T-helper 9 cell (primary cell): ENCODE data around the gene TXNL4B.
A peak's percentile ranks its signal among the peaks of the same experiment; 100 is the strongest.

ENCODE experiments used
- DNase-seq: peaks from one replicate; pipeline ENCODE4 v3.0.0-alpha.2; 2020
- total RNA-seq, 2 donors: gene quantifications; one replicate each; lab custom pipeline; 2026; lab: John Stamatoyannopoulos, UW

Gene TXNL4B
- total RNA-seq: 7.2 to 18.8 reads per million in 2 donors

GRCh38 chr16:72093448-72094265, at the start of gene TXNL4B, which contains the start of gene DHX38:
TXNL4B (minus strand) TSS chr16:72093620; CDS start chr16:72090749, 2,871 bp downstream.
DHX38 (plus strand) TSS chr16:72093847; CDS start chr16:72096158, 2,311 bp downstream.
- peak; percentile 80 for DNase-seq

- DNase-seq: no peak
Observed at GRCh38 chr16:72142476-72142875, 49.1 kb upstream of the TXNL4B start.

GRCh38 chr16:72139908-72140307, 46.5 kb upstream of the TXNL4B start:
- no peak for DNase-seq

GRCh38 chr16:72138064-72138572, 44.7 kb upstream of the TXNL4B start:
- no peak for DNase-seq

DNA sequence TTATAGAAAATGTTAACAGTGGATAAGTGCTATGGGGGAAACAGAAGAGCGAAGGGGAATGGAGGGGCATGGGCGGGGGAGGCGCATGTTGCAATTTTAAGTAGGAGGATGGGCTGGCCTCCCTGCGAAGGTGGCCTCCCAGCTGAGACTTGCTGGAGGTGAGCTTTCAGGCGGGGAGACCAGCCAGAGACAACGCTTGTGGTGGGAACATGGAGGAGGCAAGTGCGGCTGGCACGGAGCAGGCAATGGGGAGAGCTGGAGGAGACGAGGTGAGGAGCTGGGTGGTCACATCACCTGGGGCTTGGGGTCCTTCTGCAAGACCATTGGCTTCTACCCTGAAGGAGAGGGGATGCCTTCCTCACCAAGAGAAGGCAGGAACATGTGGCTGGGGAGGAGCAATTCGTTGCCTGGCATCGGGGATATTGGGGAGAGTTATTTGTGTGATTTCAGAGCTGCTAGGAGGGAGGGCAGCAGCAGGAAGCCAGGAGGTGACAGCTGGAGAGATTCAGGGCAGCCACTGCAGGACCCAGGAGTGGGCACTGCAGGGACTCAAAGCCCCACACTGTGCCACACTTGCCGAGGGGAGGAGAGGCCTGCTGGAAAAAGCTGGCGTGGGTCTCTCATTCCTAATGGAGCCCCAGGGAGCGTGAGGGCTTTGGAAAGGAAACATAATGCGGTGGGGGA, 44.1 kb upstream of the TXNL4B start:
- no peak for DNase-seq

- DNase-seq: no peak
Observed at GRCh38 chr16:72134507-72134906, 41.1 kb upstream of the TXNL4B start.

GRCh38 chr16:72132726-72133125, 39.3 kb upstream of the TXNL4B start:
- DNase-seq: no peak

DNA sequence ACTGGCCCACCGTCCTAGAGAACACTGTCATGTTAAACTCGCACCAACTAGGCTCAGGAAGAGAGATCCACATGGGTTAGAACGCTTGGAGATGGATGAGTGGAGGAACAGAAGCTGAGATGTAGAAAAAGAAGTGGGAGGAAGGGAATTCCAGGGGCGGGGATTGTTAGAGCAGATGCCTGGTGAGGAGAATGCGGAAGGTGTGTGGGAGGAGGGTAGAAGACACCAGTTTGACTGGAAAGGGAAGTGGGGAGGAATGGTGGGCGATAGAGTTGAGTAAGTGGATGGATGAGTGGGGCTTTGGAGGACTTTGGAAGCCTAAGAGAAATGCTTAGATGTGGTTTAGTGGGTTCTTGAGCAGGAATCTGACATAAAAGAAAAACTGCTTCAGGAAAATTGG, 37.6 kb upstream of the TXNL4B start:
- DNase-seq: no peak

- no peak for DNase-seq
Observed at GRCh38 chr16:72129976-72130656, 36.7 kb upstream of the TXNL4B start.

GRCh38 chr16:72128701-72129100, 35.3 kb upstream of the TXNL4B start:
- no peak for DNase-seq

DNA sequence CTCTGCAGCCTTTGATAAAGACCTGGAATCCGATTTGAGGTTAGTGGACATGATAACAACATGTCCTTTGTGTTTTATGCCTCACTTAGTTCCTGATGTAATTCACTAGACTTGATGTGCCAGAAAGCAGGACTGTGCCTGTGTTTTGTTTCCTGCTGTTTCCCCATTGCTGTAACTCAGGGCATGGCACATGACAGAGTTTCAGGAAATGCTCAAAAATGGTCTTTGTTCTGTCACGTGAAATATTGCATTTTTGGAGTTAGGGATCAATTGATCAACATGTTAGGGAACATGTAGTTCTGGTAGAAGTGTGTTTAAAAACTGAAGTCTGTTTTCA, 33.0 kb upstream of the TXNL4B start:
- DNase-seq: no peak

DNA sequence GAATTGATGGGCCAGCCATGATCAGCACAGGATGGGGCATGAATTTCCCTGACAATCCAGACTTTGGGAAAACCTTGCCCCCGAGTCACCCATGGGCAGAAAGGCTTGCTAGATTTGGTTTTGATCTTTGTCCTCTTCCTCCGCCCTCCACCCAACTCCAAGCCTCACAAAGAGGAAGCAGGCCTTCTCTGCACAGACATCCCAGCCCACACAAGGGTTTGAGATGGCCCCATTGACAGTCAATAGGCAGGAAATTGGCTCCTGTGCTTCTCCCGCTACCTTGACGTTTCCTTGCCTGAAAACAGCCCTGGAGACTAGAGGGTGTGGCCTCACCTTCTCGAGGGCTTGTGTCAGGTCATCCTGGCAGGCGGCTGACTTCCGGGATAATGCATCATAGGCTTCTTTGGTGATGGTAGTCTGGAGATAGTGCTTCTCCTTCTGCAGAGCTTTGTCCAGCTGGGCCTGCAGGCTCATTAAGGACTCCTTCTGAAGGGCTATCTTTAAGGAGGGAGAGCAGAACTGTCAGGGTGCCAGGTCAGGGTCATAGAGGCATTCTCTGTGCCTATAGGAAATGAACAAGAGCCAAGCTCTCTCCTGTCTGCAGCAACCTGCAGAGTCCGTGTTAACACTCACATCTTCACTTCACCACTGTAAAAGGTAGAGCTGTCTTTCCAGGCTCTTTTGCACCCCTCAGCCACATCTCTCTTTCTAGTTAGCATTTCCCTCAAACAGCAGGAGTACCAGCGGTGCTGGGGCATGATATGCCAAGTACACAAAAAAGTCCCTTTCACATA, 32.4 kb upstream of the TXNL4B start:
- no peak for DNase-seq

- DNase-seq: peak; percentile 54
Observed at GRCh38 chr16:72124761-72125634, 31.6 kb upstream of the TXNL4B start.

- DNase-seq: no peak
Observed at GRCh38 chr16:72124148-72124547, 30.7 kb upstream of the TXNL4B start.

DNA sequence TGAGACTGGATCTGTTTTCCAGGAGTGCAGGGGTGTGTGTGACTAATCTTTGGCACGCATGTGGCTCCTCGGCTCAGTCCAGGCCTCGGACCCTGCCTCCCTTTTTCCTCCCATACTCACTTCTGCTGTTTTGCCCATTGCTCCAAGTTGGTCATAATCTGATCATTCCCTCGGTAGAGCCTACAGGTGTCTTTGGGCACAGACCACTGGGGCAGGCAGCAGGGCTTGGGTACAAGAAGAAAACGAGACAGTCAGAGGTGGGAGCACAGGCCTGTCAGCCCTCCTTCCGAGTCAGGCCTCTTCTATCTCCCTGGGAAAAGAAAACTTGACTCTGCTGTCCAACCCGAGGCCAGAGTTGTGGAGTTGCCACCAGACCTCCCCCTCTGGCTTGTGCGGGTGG, 30.0 kb upstream of the TXNL4B start:
- no peak for DNase-seq

DNA sequence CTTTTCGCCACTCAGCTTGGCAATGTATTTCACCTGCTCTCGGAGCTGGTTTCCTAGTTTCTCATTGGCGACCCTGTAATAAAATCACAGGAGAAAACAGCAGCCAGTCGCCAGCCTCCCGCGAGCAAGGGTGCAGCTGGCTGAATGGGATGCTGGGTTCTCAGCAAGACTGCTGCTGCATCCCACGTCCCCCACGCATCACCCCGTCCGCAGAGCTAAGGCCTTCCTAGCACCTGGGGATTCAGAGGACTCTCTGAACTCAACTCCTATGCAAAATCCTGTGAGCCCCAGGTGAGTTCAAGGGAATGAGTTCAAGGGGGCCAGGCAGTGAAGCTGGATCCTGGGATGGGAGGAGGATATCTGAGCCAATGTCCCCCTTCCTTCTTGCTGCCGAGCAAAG, 29.5 kb upstream of the TXNL4B start:
- DNase-seq: no peak

DNA sequence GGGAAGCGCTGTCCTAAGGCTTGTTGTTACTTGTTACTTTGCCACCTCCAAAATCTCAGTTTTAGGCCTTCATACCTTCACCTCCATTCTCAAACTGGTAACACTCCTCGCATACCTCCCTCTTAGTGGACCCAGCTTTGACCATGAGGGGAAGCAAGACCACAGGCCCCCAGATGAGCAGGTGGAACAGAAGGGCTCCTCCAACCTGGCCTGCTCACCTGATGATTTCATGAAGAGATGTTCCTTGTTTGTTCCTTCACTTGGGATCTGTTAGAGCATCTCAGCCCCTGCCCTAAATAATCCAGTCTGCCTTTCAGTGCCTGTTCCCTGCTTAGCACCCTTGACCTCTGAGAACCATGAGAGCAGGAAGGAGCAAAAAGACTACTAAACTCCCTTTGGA, 28.9 kb upstream of the TXNL4B start:
- no peak for DNase-seq

- no peak for DNase-seq
Observed at GRCh38 chr16:72120026-72120425, 26.6 kb upstream of the TXNL4B start.

DNA sequence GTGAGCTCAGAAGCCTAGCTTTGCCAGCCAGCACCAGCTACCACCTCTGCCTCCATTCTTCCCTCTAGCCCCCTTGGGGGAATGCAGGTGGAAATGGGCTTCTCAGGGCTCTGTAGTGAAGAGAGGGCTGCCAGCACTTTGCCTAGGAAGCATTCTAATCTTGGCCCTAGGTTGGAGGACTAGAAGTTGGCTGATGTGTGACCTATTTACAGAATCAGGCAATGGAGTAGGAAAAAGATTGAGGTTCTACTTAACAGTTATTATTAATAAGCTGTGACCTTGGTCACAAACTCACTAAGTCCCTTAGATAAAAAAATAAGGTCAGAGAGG, 20.2 kb upstream of the TXNL4B start:
- no peak for DNase-seq

DNA sequence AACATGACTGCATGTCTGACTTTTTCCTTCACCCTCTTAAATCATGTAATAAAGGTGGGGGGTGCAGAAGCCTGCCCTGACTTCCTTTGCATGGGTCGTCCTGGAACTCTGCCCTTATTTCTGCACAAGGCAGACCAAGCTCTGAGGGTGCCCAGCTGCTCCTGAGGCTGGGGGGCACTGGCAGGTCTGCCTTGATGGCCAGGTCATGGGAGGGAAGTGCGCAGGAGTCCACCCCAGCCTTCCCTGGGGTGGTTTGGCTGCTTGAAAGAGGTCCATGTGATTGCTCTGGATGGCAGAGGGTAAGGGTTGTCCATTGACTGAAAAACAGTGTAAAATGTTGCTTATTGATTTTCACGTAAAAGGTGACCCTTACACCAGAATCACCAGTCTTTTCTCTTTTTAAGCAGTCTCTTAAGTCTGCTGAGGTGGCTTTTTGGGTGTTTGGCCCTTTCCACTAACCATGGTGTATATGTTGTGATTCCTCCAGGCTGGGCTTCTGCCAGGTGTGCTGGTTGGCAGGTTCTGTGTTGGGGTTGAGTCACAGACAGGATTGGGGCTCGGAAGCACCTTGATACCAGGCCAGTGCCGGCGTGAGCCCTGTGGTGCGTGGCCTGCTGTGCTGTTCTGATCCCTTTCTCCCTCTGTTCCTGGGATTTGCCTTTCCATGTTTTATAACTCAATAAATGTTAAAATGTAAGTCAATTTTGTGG, 19.6 kb upstream of the TXNL4B start:
- DNase-seq: no peak

DNA sequence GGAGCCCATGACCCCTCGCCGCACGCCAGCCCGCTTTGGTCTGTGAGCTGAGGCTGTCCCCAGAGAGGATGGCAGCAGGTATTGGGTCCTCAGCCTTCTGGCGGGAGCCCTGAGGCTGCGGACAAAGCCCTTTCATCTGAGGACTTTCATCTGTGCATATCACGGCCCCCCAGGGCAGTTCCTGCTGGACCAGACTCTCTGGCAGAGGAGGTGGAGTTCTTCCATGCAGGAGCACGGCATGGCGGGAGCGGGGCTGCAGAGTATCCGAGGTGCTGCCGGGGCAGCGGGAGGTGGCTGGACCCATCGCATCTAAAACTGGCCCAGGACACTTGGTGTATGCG, 19.0 kb upstream of the TXNL4B start:
- DNase-seq: no peak
